H1 (cell line): ENCODE data around the gene MYO7B. TPM values are rescaled to one million over a fixed set of nuclear protein-coding genes. Genes with fewer than 3 reads are reported as not detected.

Source experiments
- CTBP2 ChIP-seq: IDR thresholded peaks from 2 replicates; pipeline ENCODE4 v1.7.0; 2011; ENCODE audit warnings: borderline replicate concordance, mild to moderate bottlenecking, moderate library complexity, mixed read lengths, low read length; ENCODE audit not compliant: insufficient read depth, insufficient read length
- KDM4A ChIP-seq: IDR thresholded peaks from one replicate; pipeline ENCODE4 v1.7.1; 2012; ENCODE audit warnings: low read depth, mild to moderate bottlenecking, moderate library complexity, low read length, inconsistent platforms; ENCODE audit not compliant: severe bottlenecking
- KDM5A ChIP-seq: fragments of 200-600 bp; IDR thresholded peaks from 2 replicates; pipeline ENCODE4 v1.7.1; 2012; ENCODE audit warnings: mild to moderate bottlenecking, low read length, inconsistent platforms, mixed read lengths
- PHF8 ChIP-seq: fragments of 200-600 bp; sonication (generic); conservative IDR thresholded peaks from 2 replicates; pipeline ENCODE4 v1.7.1; 2012; ENCODE audit warnings: low read depth, mild to moderate bottlenecking, inconsistent platforms, low read length, moderate library complexity
- polyA plus RNA-seq, 7 experiments: library from polyadenylated mRNA; depleted of rRNA in 3 of 7; stranded (reverse) in 5 of 7; unstranded in 2 of 7; fragments of >200 nt in 5 of 7; fragments of 200-250 nt in 2 of 7; gene quantifications; 1 replicate in 5 of 7; 2 replicates in 1 of 7; 4 replicates in 1 of 7; pipeline versions ENCODE4 v1.2.1 to v1.2.3, GENCODE V29; 2011 to 2013; ENCODE audit warnings: missing spikeins in 2 of 7, mixed read lengths in 2 of 7
- total RNA-seq: library from RNA; stranded (reverse); fragmentation: NEBNext Ultra II Directional; extraction: Animal tissue kit (Norgen Biotek cat#: 25700); gene quantifications from 2 replicates; pipeline ENCODE4 v1.2.1, GENCODE V29; 2021

Gene MYO7B
- total and polyA plus RNA-seq, 2 of the 8 experiments (the other 6 are each of a cell fraction or from before 2014, with no cell fraction given) = not detected

DNA sequence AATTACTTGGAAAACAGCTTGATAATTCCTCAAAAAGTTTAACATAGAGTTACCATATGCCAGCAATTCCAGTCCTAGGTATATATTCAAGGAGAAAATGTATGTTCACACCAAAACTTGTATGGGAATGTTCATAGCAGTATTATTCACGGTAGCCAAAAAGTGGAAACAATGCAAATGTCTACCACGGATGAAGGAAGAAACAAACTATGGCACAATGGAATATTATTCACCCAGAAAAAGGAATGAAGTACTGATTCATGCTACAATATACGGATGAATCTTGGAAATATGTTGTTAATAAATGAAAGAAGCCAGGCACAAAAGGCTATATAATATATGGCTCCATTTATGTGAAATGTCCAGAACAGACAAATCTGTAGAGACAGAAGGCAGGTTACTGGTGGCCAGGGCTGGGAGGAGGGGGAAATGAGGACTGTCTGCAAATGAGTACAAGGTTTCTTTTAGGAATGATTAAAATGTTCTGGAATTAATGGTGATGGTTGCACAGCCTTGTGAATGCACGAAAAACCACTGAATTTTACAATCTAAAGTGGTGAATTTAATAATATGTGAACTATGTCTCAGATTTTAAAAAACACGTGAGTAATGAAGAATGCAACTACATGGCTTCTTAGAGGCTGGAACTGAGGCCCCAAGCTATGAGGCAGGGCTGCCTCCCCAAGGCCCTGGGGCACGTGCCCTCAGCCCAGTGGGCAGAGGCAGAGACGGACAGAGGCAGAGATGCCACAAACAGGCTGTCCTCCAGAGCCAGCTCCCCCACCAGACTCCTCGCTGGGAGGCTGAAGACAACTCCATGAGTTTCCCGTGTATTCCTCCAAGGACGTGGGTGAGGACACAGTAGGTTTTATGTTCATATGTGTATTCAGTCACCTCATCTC lies 134.8 kb downstream of the MYO7B start (continued):
- TF ChIP-seq CTBP2 = no peak
- TF ChIP-seq KDM4A = no peak
- TF ChIP-seq KDM5A = no peak
- TF ChIP-seq PHF8 = no peak
